Limb (tissue), 2 donors: ENCODE results near the gene AADAC.
"Not testable (repeated sequence)": the region's sequence is repeated elsewhere in the genome, so short reads cannot be mapped to it uniquely, and the experiment has no call there.

Experiments used
- DNase-seq, 2 donors: peaks; one replicate each; pipeline ENCODE4 v3.0.0-alpha.2; 2016; ENCODE audit errors: extremely low spot score in 2 of 2

AADAC gene

DNA sequence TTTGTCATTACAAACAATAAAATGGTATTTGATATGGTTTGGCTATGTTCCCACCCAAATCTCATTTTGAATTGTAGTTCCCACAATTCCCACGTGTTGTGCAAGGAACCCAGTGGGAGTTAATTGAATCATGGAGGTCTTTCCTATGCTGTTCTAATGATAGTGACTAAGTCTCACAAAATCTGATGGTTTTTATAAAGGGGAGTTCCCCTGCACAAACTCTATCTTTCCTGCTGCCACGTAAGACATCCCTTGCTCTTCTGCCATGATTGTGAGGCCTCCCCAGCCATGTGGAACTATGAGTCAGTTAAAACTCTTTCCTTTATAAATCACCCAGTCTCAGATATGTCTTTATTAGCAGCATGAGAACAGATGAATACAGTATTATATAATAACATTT is 15.4 kb upstream of the AADAC start:
- no peak for DNase-seq

DNA sequence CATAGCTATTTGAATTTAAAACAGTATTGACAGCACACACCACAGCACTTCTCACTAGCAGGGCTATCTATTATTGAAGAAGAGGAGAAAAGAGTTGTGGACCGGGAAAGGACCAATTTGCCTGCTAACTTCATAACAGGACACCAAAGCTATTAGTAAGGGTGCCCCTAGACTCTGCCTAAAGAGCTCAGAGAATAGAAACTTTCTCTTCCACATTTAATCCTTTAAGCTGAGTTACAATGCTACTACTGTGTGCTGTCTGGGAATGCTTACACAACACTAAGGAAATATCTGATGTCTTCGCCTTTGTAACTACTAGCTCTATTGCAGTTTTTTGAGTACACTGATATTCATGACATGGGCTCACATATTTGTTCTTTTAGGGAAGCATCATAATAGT is 13.5 kb upstream of the AADAC start:
- DNase-seq = no peak

GRCh38 chr3:151804267-151804666 is 9.6 kb upstream of the AADAC start:
- DNase-seq = no peak

GRCh38 chr3:151806838-151807237 is 7.1 kb upstream of the AADAC start:
- no peak for DNase-seq

- DNase-seq = not testable (repeated sequence)
Measured at GRCh38 chr3:151808926-151809325, 5.0 kb upstream of the AADAC start.

GRCh38 chr3:151811474-151811873 is 2.4 kb upstream of the AADAC start:
- no peak for DNase-seq

- no peak for DNase-seq
Measured at GRCh38 chr3:151814588-151814987, 672 bp downstream of the AADAC start.

DNA sequence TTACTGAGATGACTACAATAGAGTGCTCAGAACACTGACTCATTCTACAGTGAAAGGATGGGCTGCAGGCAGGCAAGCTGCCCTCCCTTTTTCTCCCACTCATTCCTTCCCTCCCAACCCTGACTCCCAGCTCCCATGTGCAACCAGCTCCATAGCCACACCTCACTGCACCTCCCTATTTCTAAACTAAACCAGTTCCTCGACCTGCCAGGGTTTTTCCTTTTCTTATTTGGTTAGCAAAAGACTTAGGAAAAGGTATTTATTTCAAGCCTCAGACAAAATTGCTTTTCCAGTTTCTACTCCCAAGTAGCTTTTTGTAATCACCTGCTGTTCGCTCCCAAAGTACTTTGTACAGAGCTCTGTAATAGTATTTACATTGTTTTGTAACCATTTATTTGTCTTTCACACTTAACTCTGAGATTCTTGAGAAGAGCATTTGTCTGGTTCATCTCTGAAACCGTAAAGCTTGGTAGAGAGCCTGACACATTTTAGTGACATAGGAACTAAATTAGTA is 2.2 kb downstream of the AADAC start:
- DNase-seq = no peak

GRCh38 chr3:151817473-151817872 is 3.6 kb downstream of the AADAC start:
- DNase-seq = no peak

DNA sequence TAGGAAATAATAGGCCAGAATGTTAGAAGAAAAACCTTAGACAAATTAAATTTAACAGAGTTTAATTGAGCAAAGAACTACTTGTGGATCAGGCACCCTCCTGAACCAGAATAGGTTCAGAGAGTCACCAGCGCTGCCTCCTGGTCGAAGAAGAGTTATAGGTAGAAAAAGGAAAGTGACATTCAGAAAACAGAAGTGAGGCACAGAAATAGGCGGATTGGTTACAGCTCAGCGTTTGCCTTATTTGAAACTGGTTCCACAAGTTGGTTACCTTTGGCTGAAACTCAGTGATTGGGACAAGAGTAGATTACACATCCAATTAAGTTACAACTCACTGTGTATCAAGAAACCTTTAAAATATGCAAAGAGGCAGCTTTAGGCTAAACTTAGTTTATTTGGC is 4.4 kb downstream of the AADAC start:
- no peak for DNase-seq

- DNase-seq = no peak
Measured at GRCh38 chr3:151819910-151820309, 6.0 kb downstream of the AADAC start.

- no peak for DNase-seq
Measured at GRCh38 chr3:151827816-151828215, 13.9 kb downstream of the AADAC start.

- DNase-seq = no peak
Measured at GRCh38 chr3:151835751-151836525, 22.0 kb downstream of the AADAC start.

DNA sequence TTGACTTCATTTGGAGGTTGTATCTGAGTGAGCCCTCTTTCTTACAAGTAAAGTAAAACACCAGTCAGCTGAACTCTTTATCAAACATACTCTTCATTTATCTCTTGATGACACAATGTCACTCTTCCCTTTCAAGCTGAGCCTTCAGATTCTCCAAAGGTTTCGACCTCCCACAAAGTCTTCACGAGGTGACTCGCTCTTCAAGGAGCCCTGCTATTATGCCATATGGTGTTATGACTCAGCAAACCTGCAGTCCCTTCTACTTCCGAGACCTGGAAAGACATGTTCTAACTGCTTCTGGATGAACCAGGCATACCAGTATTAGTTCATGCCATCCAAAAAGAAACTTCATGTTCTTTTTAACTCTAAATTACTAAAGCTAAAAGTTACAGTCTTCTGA is 23.1 kb downstream of the AADAC start:
- DNase-seq = no peak

GRCh38 chr3:151838574-151839312 is 24.8 kb downstream of the AADAC start:
- peak; percentile 51 to 88 for DNase-seq

DNA sequence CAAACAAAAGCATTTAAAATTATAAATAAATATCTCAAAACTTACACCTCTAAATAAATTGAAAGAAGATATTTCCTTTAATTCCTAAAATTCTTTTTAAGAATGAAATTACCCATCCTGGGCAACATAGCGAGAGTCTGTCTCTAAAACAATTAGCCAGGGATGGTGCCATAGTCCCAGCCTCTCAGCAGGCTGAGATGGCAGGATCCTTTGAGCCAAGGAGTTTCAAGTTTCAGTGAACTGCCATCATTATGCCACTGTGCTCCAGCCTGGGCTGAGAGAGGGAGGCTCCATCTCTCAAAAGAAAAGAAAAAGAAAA is 25.4 kb downstream of the AADAC start:
- DNase-seq = no peak

- no peak for DNase-seq
Measured at GRCh38 chr3:151841801-151842200, 27.9 kb downstream of the AADAC start.

GRCh38 chr3:151843275-151843674 is 29.4 kb downstream of the AADAC start:
- no peak for DNase-seq

DNA sequence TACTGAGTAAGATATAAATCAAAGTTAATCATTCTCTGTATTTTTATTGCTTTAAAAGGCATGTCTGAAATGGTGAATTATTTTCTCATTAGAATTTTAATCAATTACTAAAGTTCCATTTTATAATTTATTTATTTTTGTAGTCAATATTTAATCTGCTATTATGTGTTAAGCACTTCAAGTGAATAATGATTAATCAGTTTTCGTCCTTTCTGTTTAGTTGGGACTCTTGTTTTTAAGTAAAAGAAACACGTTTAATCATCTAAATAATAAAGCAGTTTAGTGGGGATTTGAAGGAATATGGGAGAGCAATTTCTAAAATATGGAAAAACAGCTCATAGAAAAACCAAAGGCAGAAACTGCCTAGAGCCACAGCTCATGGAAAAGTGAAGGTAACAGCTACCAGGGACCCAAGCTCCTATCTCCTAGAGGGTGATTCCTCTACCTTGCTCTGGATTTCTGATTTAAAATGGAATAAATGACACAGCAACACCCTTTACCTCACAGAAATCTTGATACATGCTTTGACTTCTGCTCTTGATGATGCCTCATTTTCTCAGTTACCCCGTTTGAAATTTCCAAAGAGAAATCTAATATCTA is 31.5 kb downstream of the AADAC start:
- DNase-seq = no peak

- DNase-seq = not testable (repeated sequence)
Measured at GRCh38 chr3:151850065-151850464, 36.1 kb downstream of the AADAC start.

DNA sequence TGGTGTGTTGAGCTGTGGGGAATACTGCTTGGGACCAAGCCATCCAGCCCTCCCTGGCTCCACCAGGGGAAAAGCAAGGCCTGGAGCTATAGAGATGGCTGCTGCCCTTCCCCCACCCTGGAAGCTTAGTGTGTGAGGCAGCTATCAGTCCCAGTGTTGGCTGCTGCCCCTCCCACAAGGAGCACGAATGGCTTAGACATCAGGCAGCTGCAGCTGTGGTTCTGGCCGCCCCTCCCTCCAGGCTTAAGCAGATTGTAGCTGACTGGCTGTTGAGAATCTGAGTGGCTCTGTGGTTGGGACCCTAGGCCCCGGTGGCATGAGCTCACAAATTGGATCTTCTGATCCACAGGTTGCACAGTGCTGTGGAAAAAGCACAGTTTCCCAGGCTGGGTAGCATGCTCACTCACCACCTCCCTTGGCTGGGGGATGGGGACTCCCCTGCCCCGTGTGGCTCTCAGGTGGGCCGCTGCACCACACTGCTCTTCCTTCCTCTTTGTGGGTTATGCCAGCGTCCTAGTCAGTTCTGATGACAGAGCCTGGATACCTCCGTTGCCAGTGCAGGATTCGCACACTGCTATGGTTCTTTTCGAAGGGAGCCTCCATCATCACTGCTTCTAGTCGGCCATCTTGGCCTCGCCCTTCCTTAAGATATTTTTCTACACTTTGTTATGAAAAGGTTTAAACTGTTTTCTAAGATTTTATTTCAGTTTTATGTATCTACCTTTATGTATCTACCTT is 38.3 kb downstream of the AADAC start:
- no peak for DNase-seq

DNA sequence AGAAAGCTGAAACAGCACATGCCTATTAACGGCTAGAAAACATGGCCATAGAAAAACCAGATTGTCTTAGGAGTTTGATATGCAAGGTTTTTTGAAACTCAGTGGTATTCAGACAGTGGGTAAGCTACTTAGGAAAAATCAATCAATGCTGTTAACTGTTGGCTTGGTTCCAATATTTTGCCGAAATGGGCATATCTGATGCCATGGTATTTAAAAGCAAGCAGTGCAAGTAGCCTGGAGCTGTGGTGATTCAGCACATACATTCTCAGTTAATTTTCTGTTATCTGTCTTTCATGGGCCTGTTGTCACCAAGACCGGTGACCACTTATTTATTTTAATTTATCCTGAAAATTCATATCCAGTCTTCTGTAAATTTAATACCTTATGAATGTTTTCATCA is 42.2 kb downstream of the AADAC start:
- DNase-seq = no peak
